Dedifferentiated amniotic fluid mesenchymal stem cell (primary cell): ENCODE results near the gene FBXL20.
"Not testable (repeated sequence)": the region's sequence is repeated elsewhere in the genome, so short reads cannot be mapped to it uniquely, and the experiment has no call there.

ENCODE experiments used
- DNase-seq: peaks from one replicate; pipeline ENCODE4 v3.0.0-alpha.2; 2016; ENCODE audit errors: extremely low spot score

FBXL20 gene

GRCh38 chr17:39385040-39385439, 16.4 kb downstream of the FBXL20 start:
- DNase-seq, result no peak

GRCh38 chr17:39380144-39380543, 21.3 kb downstream of the FBXL20 start:
- DNase-seq, result no peak

GRCh38 chr17:39376434-39376833, 25.0 kb downstream of the FBXL20 start:
- DNase-seq, result no peak

GRCh38 chr17:39367805-39368204, 33.6 kb downstream of the FBXL20 start:
- not testable (repeated sequence) for DNase-seq

GRCh38 chr17:39365872-39366271, 35.6 kb downstream of the FBXL20 start:
- DNase-seq, result no peak

- peak; percentile 75 for DNase-seq
Observed at GRCh38 chr17:39365242-39365641, 36.2 kb downstream of the FBXL20 start.

- no peak for DNase-seq
Observed at GRCh38 chr17:39364236-39365025, 37.0 kb downstream of the FBXL20 start.

- DNase-seq, result no peak
Observed at GRCh38 chr17:39361064-39361463, 40.4 kb downstream of the FBXL20 start.

GRCh38 chr17:39360537-39360936, 40.9 kb downstream of the FBXL20 start:
- DNase-seq, result no peak

- no peak for DNase-seq
Observed at GRCh38 chr17:39359994-39360393, 41.4 kb downstream of the FBXL20 start.

GRCh38 chr17:39357986-39358385, 43.4 kb downstream of the FBXL20 start:
- DNase-seq, result no peak

GRCh38 chr17:39357488-39357887, 43.9 kb downstream of the FBXL20 start:
- DNase-seq, result no peak

GRCh38 chr17:39352986-39353385, 48.4 kb downstream of the FBXL20 start:
- DNase-seq, result no peak

GRCh38 chr17:39352511-39352910, 48.9 kb downstream of the FBXL20 start:
- no peak for DNase-seq

GRCh38 chr17:39351508-39351907, 49.9 kb downstream of the FBXL20 start:
- no peak for DNase-seq

- no peak for DNase-seq
Observed at GRCh38 chr17:39349246-39349645, 52.2 kb downstream of the FBXL20 start.

GRCh38 chr17:39346863-39347262, 54.6 kb downstream of the FBXL20 start:
- DNase-seq, result not testable (repeated sequence)

- DNase-seq, result no peak
Observed at GRCh38 chr17:39341541-39341940, 59.9 kb downstream of the FBXL20 start.

GRCh38 chr17:39340731-39341130, 60.7 kb downstream of the FBXL20 start:
- DNase-seq, result no peak

GRCh38 chr17:39339272-39339671, 62.2 kb downstream of the FBXL20 start:
- no peak for DNase-seq

- DNase-seq, result not testable (repeated sequence)
Observed at GRCh38 chr17:39337649-39338048, 63.8 kb downstream of the FBXL20 start.

- no peak for DNase-seq
Observed at GRCh38 chr17:39335704-39336223, 65.7 kb downstream of the FBXL20 start.

GRCh38 chr17:39334008-39334744, 67.2 kb downstream of the FBXL20 start:
- DNase-seq, result not testable (repeated sequence)
